Muscle layer of colon (tissue), 2 donors: ENCODE data around the gene AGTR1.
"Not testable (repeated sequence)": the region's sequence is repeated elsewhere in the genome, so short reads cannot be mapped to it uniquely, and the experiment has no call there.

Source experiments
- H3K27ac ChIP-seq: one replicate; pipeline ENCODE4 v1.7.0; 2013; ENCODE audit warnings: low read depth, mild to moderate bottlenecking, low read length, moderate library complexity
- H3K27me3 ChIP-seq, 2 donors: one replicate each; pipeline ENCODE4 v1.7.0; 2013; ENCODE audit warnings: low read length in 2 of 2, mild to moderate bottlenecking in 2 of 2; ENCODE audit not compliant: insufficient read depth in 2 of 2, control insufficient read depth in 1 of 2
- H3K36me3 ChIP-seq: one replicate; pipeline ENCODE4 v1.7.0; 2013; ENCODE audit warnings: mild to moderate bottlenecking, low read length; ENCODE audit not compliant: insufficient read depth
- H3K4me1 ChIP-seq: one replicate; pipeline ENCODE4 v1.7.0; 2013; ENCODE audit warnings: mild to moderate bottlenecking, low read length; ENCODE audit not compliant: insufficient read depth
- H3K4me3 ChIP-seq, 2 donors: one replicate each; pipeline ENCODE4 v1.7.0; 2013; ENCODE audit warnings: low read length in 2 of 2, low read depth in 1 of 2, mild to moderate bottlenecking in 1 of 2, moderate library complexity in 1 of 2
- H3K9ac ChIP-seq: one replicate; pipeline ENCODE4 v1.7.0; 2013; ENCODE audit warnings: low read length
- H3K9me3 ChIP-seq: one replicate; pipeline ENCODE4 v1.7.0; 2013; ENCODE audit warnings: mild to moderate bottlenecking, low read length
- donor health status: abdominal sarcoma.
- donor health status: Adenocarcinoma of cecum.

AGTR1 gene

GRCh38 chr3:148763156-148763680 is 65.5 kb downstream of the AGTR1 start:
- Histone ChIP-seq H3K9ac (no peak overlapping the region), H3K4me3 (no peak overlapping the region), H3K27me3 (no peaks in the 10 kb centered on the region), H3K27ac (no peak overlapping the region), H3K36me3 (no peaks in the 10 kb centered on the region), H3K4me1 (no peaks in the 10 kb centered on the region), H3K9me3 (no peaks in the 10 kb centered on the region)

DNA sequence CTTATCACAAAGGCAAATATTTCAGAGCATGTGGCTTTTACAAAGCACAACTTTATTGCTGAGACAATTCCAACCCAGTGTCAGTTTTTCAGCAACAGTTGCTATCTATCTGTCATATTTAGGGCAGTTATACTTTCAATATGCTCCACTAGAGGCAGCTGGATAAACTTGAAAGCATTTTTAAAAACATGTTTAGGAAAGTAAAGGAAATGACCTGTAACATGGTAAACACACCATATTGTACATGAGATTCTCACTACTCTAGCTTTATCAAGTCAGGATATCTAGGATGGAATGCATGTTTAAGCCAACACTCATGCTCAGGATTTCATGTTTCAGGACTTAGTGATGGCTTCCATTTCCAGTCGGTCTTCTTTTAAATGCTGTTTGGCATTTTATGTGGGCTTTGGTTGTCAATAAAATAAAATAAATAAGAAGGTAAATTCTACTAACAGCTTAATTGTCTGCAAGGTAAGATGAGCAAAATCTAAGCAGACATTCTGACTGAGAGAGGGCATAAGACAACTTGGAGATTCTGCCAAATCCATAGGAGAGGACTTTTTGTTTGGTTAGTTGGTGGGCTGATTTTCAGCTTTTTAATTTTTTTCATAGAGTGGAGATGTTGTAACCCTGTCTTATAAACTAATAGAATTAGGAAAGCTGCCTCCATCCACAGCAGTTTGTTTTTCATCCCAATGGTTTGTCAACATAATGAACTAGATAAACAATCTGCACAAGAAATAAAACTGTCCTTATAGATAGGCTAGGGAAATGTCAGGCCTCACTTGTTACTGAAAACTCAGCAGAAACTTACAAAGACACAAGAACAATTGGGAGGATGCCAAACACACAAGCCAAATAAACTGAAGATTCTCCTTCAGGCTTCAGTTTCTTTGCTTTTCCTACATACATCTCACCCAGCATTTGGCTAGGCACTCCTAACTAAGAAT is 66.6 kb downstream of the AGTR1 start:
- H3K4me3 ChIP-seq, result no peak overlapping the region
- H3K9me3 ChIP-seq, result no peaks in the 10 kb centered on the region
- no peak overlapping the region for H3K9ac ChIP-seq
- H3K27ac ChIP-seq, result no peak overlapping the region
- no peaks in the 10 kb centered on the region for H3K4me1 ChIP-seq
- H3K27me3 ChIP-seq, result no peaks in the 10 kb centered on the region
- no peaks in the 10 kb centered on the region for H3K36me3 ChIP-seq

DNA sequence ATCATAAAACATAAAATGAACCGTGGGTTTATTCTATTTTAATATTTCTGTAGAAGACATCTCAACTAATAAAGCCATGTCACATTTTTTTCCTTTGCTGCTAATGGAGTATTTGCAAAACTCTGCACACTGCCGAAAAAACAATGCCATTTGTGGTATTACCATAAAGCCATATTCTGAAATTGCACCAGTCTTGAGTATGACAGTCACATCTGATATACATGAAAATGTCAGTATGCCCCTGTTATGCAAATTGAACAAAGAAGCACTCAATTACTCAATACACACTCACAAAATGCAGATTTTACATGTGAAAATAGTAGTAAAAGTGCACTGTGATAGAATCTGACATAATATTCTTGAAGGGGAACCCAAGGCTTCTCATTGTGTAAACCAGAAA is 74.7 kb downstream of the AGTR1 start:
- H3K27ac ChIP-seq, result no peak overlapping the region
- no peaks in the 10 kb centered on the region for H3K36me3 ChIP-seq
- H3K9me3 ChIP-seq, result no peaks in the 10 kb centered on the region
- H3K9ac ChIP-seq, result no peak overlapping the region
- H3K4me1 ChIP-seq, result no peaks in the 10 kb centered on the region
- no peaks in the 10 kb centered on the region for H3K27me3 ChIP-seq
- no peak overlapping the region for H3K4me3 ChIP-seq

- Histone ChIP-seq H3K27me3 (no peaks in the 10 kb centered on the region), H3K9ac (no peak overlapping the region), H3K4me3 (no peak overlapping the region), H3K9me3 (no peaks in the 10 kb centered on the region), H3K27ac (no peak overlapping the region), H3K4me1 (no peaks in the 10 kb centered on the region), H3K36me3 (no peaks in the 10 kb centered on the region)
Measured at GRCh38 chr3:148772835-148773234, 75.1 kb downstream of the AGTR1 start.

GRCh38 chr3:148773805-148774204 is 76.1 kb downstream of the AGTR1 start:
- no peaks in the 10 kb centered on the region for H3K9me3 ChIP-seq
- H3K27ac ChIP-seq, result no peak overlapping the region
- no peak overlapping the region for H3K4me3 ChIP-seq
- no peaks in the 10 kb centered on the region for H3K27me3 ChIP-seq
- no peaks in the 10 kb centered on the region for H3K4me1 ChIP-seq
- no peak overlapping the region for H3K9ac ChIP-seq
- H3K36me3 ChIP-seq, result no peaks in the 10 kb centered on the region

- Histone ChIP-seq H3K4me3 (no peak overlapping the region), H3K9ac (no peak overlapping the region), H3K27ac (no peak overlapping the region), H3K36me3 (no peaks in the 10 kb centered on the region), H3K4me1 (no peaks in the 10 kb centered on the region), H3K27me3 (no peaks in the 10 kb centered on the region), H3K9me3 (no peaks in the 10 kb centered on the region)
Measured at GRCh38 chr3:148778926-148779325, 81.2 kb downstream of the AGTR1 start.

DNA sequence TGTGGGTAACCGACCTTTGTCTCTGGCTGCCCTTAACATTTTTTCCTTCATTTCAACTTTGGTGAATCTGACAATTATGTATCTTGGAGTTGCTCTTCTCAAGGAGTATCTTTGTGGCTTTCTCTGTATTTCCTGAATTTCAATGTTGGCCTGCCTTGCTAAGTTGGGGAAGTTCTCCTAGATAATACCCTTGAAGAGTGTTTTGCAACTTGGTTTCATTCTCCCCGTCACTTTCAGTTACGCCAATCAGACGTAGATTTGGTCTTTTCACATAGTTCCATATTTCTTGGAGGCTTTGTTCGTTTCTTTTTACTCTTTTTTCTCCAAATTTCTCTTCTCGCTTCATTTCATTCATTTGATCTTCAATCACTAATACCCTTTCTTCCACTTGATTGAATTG is 87.3 kb downstream of the AGTR1 start:
- H3K27ac ChIP-seq, H3K36me3 ChIP-seq, H3K4me1 ChIP-seq, H3K4me3 ChIP-seq, H3K9me3 ChIP-seq, H3K27me3 ChIP-seq, H3K9ac ChIP-seq: not testable (repeated sequence)

DNA sequence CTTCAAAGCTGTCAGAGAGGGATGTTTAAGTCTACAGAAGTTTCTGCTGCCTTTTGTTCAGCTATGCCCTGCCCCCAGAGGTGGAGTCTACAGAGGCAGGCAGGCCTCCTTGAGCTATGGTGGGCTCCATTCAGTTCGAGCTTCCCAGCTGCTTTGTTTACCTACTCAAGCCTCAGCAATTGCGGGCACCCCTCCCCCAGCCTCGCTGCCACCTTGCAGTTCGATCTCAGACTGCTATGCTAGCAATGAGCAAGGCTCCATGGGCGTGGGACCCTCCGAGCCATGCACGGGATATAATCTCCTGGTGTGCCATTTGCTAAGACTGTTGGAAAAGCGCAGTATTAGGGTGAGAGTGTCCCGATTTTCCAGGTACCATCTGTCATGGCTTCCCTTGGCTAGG is 88.5 kb downstream of the AGTR1 start:
- not testable (repeated sequence) for H3K4me3 ChIP-seq, H3K9me3 ChIP-seq

GRCh38 chr3:148789146-148789545 is 91.4 kb downstream of the AGTR1 start:
- H3K36me3 ChIP-seq, result no peaks in the 10 kb centered on the region
- H3K27me3 ChIP-seq, result no peaks in the 10 kb centered on the region
- peaks cover 8% of the 10 kb centered on the region for H3K4me1 ChIP-seq
- no peaks in the 10 kb centered on the region for H3K9me3 ChIP-seq
- no peak overlapping the region for H3K27ac ChIP-seq
- no peak overlapping the region for H3K9ac ChIP-seq
- H3K4me3 ChIP-seq, result no peak overlapping the region

More for the DNA sequence above, 88.5 kb downstream of the AGTR1 start:
- not testable (repeated sequence) for H3K4me1 ChIP-seq, H3K27me3 ChIP-seq, H3K9ac ChIP-seq, H3K27ac ChIP-seq, H3K36me3 ChIP-seq

DNA sequence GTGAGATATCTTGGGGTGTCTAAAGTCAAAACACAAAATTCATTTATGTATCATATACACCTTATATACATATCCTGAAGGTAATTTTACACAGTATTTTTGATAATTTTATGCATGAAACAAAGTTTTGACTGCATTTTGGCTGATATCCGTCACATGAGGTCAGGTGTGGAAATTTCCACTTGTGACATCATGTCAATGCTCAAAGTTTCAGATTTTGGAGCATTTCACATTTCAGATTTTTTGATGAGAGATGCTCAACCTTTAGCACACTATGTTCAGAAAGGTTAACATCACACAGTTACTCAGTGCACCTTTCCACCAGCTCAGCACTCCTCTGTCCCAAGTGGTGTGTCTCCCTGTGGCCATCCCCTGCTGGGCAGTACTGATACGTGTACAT is 92.2 kb downstream of the AGTR1 start:
- no peak overlapping the region for H3K27ac ChIP-seq
- no peaks in the 10 kb centered on the region for H3K27me3 ChIP-seq

DNA sequence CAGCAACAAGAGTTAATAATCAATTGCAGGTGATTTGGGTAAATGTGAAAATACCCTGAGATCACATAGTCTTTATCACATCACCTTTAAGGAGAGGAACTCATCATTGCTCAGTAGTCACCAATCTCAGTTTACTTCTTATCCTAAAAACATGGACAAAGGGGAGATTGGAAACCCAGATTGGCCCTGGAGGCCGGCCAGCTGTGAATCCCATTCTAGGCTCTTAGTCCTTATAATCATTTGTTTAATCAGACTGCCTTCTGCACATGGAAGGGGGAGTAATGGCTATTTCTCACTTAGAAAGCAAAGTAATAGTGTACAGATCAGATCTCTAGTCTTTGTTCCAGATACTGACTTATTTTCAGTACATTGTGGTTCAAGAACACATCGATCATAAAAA is 92.7 kb downstream of the AGTR1 start:
- peaks cover 8% of the 10 kb centered on the region for H3K4me1 ChIP-seq
- H3K27ac ChIP-seq, result no peak overlapping the region
- H3K9me3 ChIP-seq, result no peaks in the 10 kb centered on the region
- no peaks in the 10 kb centered on the region for H3K27me3 ChIP-seq
- H3K4me3 ChIP-seq, result no peak overlapping the region
- H3K9ac ChIP-seq, result no peak overlapping the region
- no peaks in the 10 kb centered on the region for H3K36me3 ChIP-seq

More for the DNA sequence above, 92.2 kb downstream of the AGTR1 start:
- H3K9ac ChIP-seq, result no peak overlapping the region
- H3K9me3 ChIP-seq, result no peaks in the 10 kb centered on the region
- H3K36me3 ChIP-seq, result no peaks in the 10 kb centered on the region
- H3K4me3 ChIP-seq, result no peak overlapping the region
- peaks cover 8% of the 10 kb centered on the region for H3K4me1 ChIP-seq
